ENCODE data around the gene CD1D.
A peak's percentile ranks its signal among the peaks of the same experiment; 100 is the strongest.

Gene CD1D

DNA sequence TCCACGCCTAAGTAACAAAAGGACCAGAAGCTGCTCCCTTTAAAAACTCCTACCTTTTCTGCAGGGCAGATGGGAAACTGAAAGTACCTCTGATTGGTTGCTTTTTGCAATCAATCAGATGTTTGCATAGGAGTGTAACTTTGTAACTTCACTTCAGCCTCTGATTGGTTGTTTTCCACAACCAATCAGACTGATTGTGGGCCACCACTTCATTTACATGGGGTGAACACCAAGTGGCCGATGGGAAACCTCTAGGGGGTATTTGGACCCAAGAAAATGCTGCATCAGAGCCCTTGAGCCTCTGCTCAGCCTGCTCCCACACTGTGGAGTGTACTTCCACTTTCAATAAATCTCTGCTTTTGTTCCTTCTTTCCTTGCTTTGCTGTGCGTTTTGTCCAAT is 32.8 kb upstream of the CD1D start:
- no peak for TF ChIP-seq CTCF (conservative IDR thresholded peaks at IDR 0.05; ENCODE audit: low read depth, low read length)
- no peak overlapping the region for H3K4me3 ChIP-seq (ENCODE audit: low read length)
- no peak for DNase-seq (ENCODE audit: low read depth)

GRCh38 chr1:158148468-158148867 is 32.2 kb upstream of the CD1D start:
- no peak for TF ChIP-seq CTCF (conservative IDR thresholded peaks at IDR 0.05; ENCODE audit: low read depth, low read length)
- H3K4me3 ChIP-seq (ENCODE audit: low read length): no peak overlapping the region
- DNase-seq (ENCODE audit: low read depth): no peak

- no peak for TF ChIP-seq CTCF (conservative IDR thresholded peaks at IDR 0.05; ENCODE audit: low read depth, low read length)
- peak overlapping the region; percentile 47 for H3K4me3 ChIP-seq (ENCODE audit: low read length)
- DNase-seq (ENCODE audit: low read depth): no peak
Observed at GRCh38 chr1:158149175-158149574, 31.5 kb upstream of the CD1D start.

DNA sequence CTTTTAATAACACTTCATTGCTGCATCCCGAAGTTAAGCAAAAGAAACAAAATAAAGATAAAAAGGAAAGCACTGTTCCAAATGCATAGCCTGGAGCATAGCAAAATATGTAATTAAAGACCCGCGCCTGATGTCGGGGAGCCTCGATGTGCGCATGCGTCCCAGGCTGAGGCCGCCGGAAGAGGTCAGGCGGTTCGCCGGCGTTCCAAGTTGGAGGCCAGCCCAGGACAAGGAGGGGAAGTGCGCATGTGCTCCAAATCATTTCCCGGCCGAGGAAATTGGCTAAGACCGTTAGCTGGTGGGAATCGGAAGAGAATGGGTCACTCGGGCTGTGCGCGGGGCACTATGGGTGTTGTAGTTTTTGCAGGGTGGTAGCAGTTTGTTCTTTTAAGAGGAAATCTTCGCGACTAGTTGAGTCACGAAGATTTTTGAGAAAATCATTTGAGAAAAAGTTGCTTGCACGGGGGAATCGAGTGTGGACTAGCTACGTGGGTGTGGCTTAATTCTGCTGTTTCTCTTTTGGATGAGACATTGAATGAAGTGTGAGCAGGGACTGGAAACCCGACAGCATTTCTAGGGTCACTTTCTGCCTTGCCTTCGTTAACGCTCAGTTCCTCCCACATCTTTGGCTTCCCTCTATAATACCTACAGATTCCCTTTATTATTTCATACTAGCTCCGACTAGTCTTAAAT is 31.0 kb upstream of the CD1D start:
- DNase-seq (ENCODE audit: low read depth): peak; percentile 76
- peak overlapping the region; percentile 47 for H3K4me3 ChIP-seq (ENCODE audit: low read length)
- no peak for TF ChIP-seq CTCF (conservative IDR thresholded peaks at IDR 0.05; ENCODE audit: low read depth, low read length)

- no peak for DNase-seq (ENCODE audit: low read depth)
- no peak for TF ChIP-seq CTCF (conservative IDR thresholded peaks at IDR 0.05; ENCODE audit: low read depth, low read length)
- no peak overlapping the region for H3K4me3 ChIP-seq (ENCODE audit: low read length)
Observed at GRCh38 chr1:158150523-158150922, 30.2 kb upstream of the CD1D start.

DNA sequence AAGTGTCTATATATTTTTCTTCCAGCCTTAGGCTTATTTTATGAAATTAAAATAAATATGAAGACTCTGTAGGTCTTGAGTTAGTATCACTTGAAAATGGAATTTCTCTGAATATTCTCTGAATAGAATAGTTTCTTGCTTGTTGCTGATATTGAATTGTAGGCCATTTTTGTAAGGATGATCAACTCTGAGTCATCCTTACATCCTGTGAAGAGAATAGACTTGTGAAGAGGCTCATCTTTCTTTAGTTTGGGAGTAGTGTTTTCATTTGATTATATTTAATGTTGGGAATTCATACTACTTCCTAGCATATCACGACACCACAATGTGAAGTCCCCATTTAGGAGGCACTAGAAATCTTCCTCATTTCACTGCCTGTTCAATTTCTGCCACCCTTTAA is 27.5 kb upstream of the CD1D start:
- no peak for DNase-seq (ENCODE audit: low read depth)
- no peak for TF ChIP-seq CTCF (conservative IDR thresholded peaks at IDR 0.05; ENCODE audit: low read depth, low read length)
- no peak overlapping the region for H3K4me3 ChIP-seq (ENCODE audit: low read length)

GRCh38 chr1:158153746-158154444 is 26.8 kb upstream of the CD1D start:
- TF ChIP-seq CTCF (conservative IDR thresholded peaks at IDR 0.05; ENCODE audit: low read depth, low read length): no peak
- no peak overlapping the region for H3K4me3 ChIP-seq (ENCODE audit: low read length)
- no peak for DNase-seq (ENCODE audit: low read depth)

Data from retinal pigment epithelial cell (primary cell).